NB4 (cell line): ENCODE data around the gene TRPT1.

Source experiments
- CTCF ChIP-seq: IDR thresholded peaks from one replicate; pipeline ENCODE4 v1.5.1; 2012; ENCODE audit warnings: low read depth, low read length
- POLR2A ChIP-seq: IDR thresholded peaks from 2 replicates; pipeline ENCODE4 v1.6.1; 2011; ENCODE audit warnings: mild to moderate bottlenecking; ENCODE audit not compliant: insufficient read length; ENCODE audit errors: extremely low read depth
- TF ChIP-seq, protein P1 (sequence below): IDR thresholded peaks from 2 replicates; pipeline ENCODE4 v1.6.1; 2011; ENCODE audit warnings: low read depth, low read length

DNA sequence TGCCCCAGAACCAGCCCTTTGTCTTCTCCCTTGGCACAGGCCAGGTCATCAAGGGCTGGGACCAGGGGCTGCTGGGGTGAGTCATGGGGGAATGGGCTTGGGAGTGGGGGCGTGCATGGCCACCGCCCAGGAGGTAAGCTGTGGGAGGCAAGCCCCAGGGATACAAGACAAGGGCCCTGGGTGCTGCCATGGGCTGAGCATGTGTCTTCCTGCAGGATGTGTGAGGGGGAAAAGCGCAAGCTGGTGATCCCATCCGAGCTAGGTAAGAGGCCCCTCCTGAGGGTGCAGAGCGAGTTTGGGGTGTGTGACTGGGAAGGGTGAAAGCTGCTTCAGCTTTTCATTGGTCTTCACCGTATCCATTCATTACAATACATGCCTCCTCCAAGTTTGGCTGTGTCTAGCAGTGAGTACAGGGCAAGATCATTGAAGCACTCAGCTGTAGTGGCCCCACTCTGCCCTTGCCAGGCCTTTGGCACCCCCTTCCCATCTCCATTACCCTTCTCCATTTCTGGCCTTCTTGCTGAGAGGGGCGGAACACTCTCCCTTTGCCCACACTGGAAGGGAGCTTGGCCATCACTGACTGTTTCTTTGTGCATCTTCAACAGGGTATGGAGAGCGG lies 17.4 kb upstream of the TRPT1 start:
- TF ChIP-seq, protein P1, sequence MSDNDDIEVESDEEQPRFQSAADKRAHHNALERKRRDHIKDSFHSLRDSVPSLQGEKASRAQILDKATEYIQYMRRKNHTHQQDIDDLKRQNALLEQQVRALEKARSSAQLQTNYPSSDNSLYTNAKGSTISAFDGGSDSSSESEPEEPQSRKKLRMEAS = no peak
- TF ChIP-seq CTCF = no peak
- no peak for TF ChIP-seq POLR2A
